Duodenal mucosa (tissue), 2 donors: ENCODE results near the gene AMPH.
"Not testable (repeated sequence)": the region's sequence is repeated elsewhere in the genome, so short reads cannot be mapped to it uniquely, and the experiment has no call there.

Source experiments
- H3K27ac ChIP-seq: one replicate; pipeline ENCODE4 v1.7.0; 2013; ENCODE audit warnings: low read depth, low read length
- H3K27me3 ChIP-seq, 2 donors: one replicate each; pipeline ENCODE4 v1.7.0; 2013; ENCODE audit warnings: low read length in 2 of 2, control low read depth in 1 of 2; ENCODE audit not compliant: insufficient read depth in 2 of 2, control insufficient read depth in 1 of 2
- H3K36me3 ChIP-seq, 2 donors: one replicate each; pipeline ENCODE4 v1.7.0; 2013; ENCODE audit warnings: low read length in 2 of 2, control low read depth in 1 of 2; ENCODE audit not compliant: insufficient read depth in 2 of 2, control insufficient read depth in 1 of 2
- H3K4me1 ChIP-seq, 2 donors: one replicate each; pipeline ENCODE4 v1.7.0; 2013; ENCODE audit warnings: low read length in 2 of 2, control low read depth in 1 of 2; ENCODE audit not compliant: insufficient read depth in 2 of 2, control insufficient read depth in 1 of 2
- H3K4me3 ChIP-seq, 2 donors: one replicate each; pipeline ENCODE4 v1.7.0; 2013; ENCODE audit warnings: low read length in 2 of 2, low read depth in 1 of 2
- H3K9ac ChIP-seq, 2 donors: one replicate each; pipeline ENCODE4 v1.7.0; 2013; ENCODE audit warnings: low read length in 2 of 2, low read depth in 1 of 2
- H3K9me3 ChIP-seq, 2 donors: one replicate each; pipeline ENCODE4 v1.7.0; 2013; ENCODE audit warnings: low read length in 2 of 2, control low read depth in 1 of 2; ENCODE audit not compliant: control insufficient read depth in 1 of 2

The AMPH gene

DNA sequence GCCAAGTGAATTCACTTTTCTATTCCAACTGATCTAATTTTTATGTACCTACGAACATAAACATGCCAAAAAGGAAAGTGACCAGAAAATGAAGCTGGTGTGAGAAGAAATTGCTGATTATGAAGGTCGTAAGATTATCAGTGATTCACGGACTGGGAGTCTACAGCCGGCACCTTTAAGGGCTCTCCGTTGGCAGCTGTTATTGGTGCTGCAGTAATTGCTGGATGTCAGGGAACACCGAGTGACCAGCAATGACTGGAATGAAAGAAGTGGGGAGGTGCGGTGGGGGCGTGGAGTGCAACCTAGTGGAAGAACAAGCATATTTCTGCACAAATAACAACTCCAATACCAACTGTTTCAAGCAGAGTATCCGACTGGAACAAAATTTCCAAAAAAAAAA, 247.9 kb downstream of the AMPH start:
- Histone ChIP-seq H3K36me3 (no peaks in the 10 kb centered on the region), H3K4me1 (no peaks in the 10 kb centered on the region), H3K9ac (no peak overlapping the region), H3K4me3 (no peak overlapping the region), H3K27ac (no peak overlapping the region), H3K9me3 (no peaks in the 10 kb centered on the region), H3K27me3 (no peaks in the 10 kb centered on the region)

DNA sequence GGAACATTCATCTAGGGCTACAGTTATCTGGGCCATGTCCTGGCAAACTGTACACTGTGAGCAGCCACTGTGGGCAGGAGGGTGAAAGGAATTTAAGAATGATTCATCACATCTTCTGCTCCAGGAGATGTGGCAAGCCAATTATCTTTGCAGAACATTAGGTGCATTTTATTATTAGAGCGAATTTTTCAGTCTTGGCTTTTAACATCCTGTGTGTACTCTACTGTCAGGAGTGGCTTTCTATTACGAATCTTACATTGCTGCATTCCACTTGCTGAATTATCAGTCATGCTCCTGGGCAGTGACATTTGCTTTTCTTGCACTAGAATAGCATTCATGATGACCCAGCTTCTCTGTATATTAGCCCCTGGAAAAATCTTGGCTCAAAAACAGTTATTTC, 248.5 kb downstream of the AMPH start:
- no peak overlapping the region for H3K4me3 ChIP-seq
- no peaks in the 10 kb centered on the region for H3K9me3 ChIP-seq
- no peaks in the 10 kb centered on the region for H3K4me1 ChIP-seq
- H3K27me3 ChIP-seq: no peaks in the 10 kb centered on the region
- no peak overlapping the region for H3K27ac ChIP-seq
- no peak overlapping the region for H3K9ac ChIP-seq
- no peaks in the 10 kb centered on the region for H3K36me3 ChIP-seq

DNA sequence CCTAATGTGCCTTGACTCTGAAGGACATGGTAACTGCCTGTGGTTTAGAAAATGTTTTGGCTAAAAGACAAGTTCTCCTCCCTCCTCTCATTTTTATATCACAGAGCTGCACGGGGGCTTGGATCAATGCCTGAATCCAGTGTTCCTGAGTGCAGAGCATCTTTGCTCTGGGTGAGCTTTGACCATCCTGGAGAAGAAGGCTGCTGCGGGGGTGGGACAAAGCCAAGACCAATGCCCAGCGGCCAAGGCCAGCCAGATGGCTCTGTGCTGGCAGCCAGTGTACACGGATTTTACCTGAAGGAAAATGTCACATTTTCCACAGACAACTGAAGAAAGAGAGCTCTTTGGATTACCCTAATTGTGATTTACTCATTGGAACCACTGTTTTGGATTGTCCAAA, 255.7 kb downstream of the AMPH start:
- Histone ChIP-seq H3K9me3 (no peaks in the 10 kb centered on the region), H3K4me3 (no peak overlapping the region), H3K27ac (no peak overlapping the region), H3K36me3 (no peaks in the 10 kb centered on the region), H3K9ac (no peak overlapping the region), H3K4me1 (no peaks in the 10 kb centered on the region), H3K27me3 (no peaks in the 10 kb centered on the region)

DNA sequence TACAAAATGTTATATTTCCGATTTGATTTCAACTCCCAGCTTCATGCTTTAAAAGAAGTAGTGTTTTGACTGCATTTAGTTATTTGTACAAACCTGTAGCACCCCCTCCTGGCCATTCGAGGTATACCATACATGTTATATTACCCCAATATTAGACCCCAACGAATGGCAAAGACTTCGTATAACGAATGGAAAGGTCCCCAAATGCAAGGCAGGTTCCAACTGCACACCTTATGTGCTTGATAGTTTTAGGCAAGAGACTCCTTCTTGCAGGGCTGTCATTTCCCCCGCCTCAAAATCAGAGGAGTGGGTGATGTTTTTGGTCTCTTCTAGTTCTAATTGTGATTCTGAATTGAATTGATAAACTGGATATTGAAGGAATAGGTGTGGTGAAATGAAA, 256.7 kb downstream of the AMPH start:
- H3K4me1 ChIP-seq: peaks cover 0 to 8% of the 10 kb centered on the region in 2 donors
- no peak overlapping the region for H3K4me3 ChIP-seq
- H3K36me3 ChIP-seq: no peaks in the 10 kb centered on the region
- H3K27me3 ChIP-seq: no peaks in the 10 kb centered on the region
- H3K9me3 ChIP-seq: no peaks in the 10 kb centered on the region
- H3K27ac ChIP-seq: no peak overlapping the region
- no peak overlapping the region for H3K9ac ChIP-seq

DNA sequence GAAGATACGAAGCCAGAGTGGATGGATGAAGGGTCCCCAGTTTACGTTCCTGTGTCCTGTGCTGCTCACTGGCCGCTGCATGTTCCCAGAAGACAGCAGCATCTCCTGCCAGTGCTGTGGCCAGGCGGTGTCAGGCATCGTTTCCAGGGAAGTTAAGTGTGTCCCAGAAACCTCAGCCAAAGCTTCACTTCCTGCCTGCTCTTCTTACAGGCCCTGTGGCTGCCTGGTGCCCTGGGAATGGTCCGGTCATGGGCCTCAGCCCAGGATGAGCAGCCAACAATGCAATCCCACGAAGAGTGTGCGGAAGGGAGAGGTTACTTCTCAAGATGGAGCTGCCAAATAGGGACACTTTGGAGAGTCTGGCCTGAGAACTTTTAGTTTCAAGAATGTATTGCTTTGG, 258.0 kb downstream of the AMPH start:
- H3K9me3 ChIP-seq: no peaks in the 10 kb centered on the region
- no peak overlapping the region for H3K9ac ChIP-seq
- H3K27me3 ChIP-seq: no peaks in the 10 kb centered on the region
- no peaks in the 10 kb centered on the region for H3K36me3 ChIP-seq
- H3K27ac ChIP-seq: no peak overlapping the region
- peaks cover 4 to 13% of the 10 kb centered on the region in 2 donors for H3K4me1 ChIP-seq
- no peak overlapping the region for H3K4me3 ChIP-seq

DNA sequence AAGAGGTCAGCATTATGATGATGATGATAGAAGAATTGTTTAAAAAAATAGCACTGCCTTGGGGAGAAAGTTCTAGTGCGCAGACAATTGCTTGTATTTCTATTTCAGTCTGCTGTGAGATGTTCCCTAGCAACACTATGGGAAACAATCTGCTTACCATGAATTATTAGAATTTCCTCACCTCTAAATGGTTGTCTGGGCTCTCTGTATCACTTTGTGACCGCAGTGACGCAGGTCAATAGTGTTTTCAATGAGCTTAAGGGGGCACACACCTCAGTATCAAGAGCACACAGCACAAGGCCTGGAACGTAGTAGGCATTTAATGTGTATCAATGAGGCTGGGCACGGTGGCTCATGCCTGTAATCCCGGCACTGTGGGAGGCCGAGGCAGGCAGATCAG, 258.9 kb downstream of the AMPH start:
- H3K4me1 ChIP-seq: peaks cover 10 to 14% of the 10 kb centered on the region in 2 donors
- H3K9ac ChIP-seq: no peak overlapping the region
- H3K27ac ChIP-seq: no peak overlapping the region
- no peaks in the 10 kb centered on the region for H3K27me3 ChIP-seq
- no peaks in the 10 kb centered on the region for H3K9me3 ChIP-seq
- no peaks in the 10 kb centered on the region for H3K36me3 ChIP-seq
- no peak overlapping the region for H3K4me3 ChIP-seq

DNA sequence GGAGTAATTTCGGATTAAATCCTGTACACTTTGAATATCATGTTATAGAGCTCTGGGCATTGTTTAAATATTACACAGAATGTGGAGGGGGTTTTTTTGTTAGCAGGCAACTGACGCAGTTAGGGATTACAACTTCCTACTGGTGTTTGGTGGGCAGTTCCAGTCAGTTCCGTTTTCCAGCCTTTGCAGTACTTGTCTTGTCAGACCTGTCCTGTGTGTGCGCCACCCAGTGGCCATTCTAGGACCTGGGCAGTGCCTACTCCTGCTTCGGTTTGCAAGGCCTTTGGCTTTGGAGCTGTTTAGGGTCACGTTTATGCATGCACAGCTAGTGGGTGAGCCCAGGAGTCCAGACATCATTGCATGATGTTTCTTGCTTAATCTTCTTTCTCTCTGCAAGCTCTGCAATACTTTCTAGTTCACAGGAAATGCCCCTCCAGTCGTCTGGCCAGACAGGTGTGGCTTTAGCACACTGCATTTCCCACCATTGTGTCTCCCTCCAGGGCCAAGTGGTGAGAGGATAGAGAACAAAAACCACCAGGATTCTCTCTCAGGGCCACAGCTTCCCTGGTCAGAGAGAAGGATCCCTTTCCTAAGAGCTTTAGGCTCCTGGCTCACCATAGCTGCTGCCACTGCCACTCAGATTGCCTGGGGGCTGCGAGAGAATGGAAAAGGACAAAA, 261.2 kb downstream of the AMPH start:
- Histone ChIP-seq H3K36me3 (no peaks in the 10 kb centered on the region), H3K27me3 (no peaks in the 10 kb centered on the region), H3K4me1 (peaks cover 14 to 16% of the 10 kb centered on the region in 2 donors), H3K9ac (no peak overlapping the region), H3K9me3 (no peaks in the 10 kb centered on the region), H3K27ac (no peak overlapping the region), H3K4me3 (no peak overlapping the region)

DNA sequence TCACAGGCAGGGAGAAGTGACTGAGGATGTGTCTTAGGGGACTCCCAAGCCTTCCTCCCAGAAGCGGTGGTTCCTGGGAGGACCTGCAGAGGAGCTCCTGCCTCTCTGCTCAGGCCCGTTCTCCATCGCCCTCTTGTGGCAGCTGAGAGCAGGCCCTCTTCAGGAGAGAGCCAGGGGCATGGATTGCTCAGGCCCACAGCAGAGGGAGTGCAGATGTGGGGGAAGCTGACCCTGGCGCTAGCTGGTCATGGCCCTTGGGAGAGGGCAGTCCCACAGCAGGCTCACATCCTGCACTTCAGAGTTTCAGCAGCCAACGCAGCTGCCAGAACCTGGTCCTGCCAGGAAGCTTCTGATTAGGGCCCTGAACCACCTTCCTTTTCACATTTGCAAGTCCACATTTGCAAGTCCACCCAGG, 263.0 kb downstream of the AMPH start:
- Histone ChIP-seq H3K4me1 (peaks cover 14 to 16% of the 10 kb centered on the region in 2 donors), H3K9ac (no peak overlapping the region), H3K4me3 (no peak overlapping the region), H3K27ac (no peak overlapping the region), H3K36me3 (no peaks in the 10 kb centered on the region), H3K9me3 (no peaks in the 10 kb centered on the region), H3K27me3 (no peaks in the 10 kb centered on the region)

DNA sequence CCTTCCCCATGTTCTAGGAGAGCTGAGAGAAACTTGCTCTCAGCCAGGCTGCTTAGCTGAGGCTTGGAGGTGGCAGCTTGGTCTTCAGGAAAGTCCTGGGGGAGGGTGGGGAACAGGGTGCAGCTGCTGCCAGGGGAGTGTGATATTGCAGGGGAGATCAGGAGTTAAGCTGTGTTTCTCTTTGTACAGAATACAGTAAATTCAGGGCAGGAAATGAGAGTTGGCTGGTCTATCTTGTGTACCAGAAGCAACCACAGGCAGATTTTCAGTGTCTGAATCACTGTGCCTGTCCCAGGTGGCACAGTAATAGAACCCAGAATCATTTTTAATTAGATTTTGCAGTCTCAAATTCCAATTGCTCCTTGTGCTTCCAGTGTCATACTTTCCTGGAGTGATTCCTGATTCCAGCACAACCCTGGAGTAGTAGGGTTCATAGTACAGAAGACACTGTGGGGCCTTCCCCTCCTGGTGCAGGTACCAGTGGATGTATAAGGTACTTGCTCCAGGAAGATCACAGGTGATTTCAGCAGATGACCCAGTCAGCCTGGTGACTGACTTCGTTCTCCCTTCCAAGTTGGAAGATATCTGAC, 263.8 kb downstream of the AMPH start:
- Histone ChIP-seq H3K4me3 (no peak overlapping the region), H3K36me3 (no peaks in the 10 kb centered on the region), H3K4me1 (peaks cover 14 to 16% of the 10 kb centered on the region in 2 donors)

DNA sequence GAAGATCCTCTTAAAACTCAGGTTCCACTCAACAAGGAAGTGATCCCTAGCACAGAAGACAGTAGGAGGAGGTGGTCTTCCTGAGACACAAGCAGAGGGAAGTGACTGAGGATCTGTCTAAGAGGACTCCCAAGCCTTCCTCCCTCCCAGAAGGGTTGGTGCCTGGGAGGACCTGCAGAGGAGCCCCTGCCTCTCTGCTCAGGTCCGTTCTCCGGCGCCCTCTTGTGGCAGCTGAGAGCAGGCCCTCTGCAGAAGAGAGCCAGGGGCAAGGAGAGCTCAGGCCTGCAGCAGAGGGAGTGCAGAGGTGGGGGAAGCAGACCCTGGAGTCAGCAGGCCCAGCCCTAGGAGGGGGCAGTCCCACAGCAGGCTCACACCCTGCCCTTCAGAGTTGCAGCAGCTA, 267.8 kb downstream of the AMPH start:
- H3K27ac ChIP-seq: peak overlapping the region; percentile 3
- not testable (repeated sequence) for H3K9ac ChIP-seq, H3K9me3 ChIP-seq, H3K27me3 ChIP-seq, H3K4me3 ChIP-seq, H3K36me3 ChIP-seq
- H3K4me1 ChIP-seq: peaks cover 3 to 14% of the 10 kb centered on the region in 2 donors

More for the DNA sequence above, 263.8 kb downstream of the AMPH start:
- no peak overlapping the region for H3K9ac ChIP-seq
- no peaks in the 10 kb centered on the region for H3K9me3 ChIP-seq
- H3K27ac ChIP-seq: no peak overlapping the region
- no peaks in the 10 kb centered on the region for H3K27me3 ChIP-seq
